PC-3 (cell line): ENCODE data around the gene EEPD1. TPM values are rescaled to one million over a fixed set of nuclear protein-coding genes. Genes with fewer than 3 reads are reported as not detected.

ENCODE experiments used
- ATAC-seq: fragments of 200-7000 bp; cut with Tn5 transposase; 2 replicates; pipeline ENCODE4 v1.9.1; 2020; ENCODE audit warnings: mild to moderate bottlenecking, moderate library complexity
- BruUV-seq: library from RNA; stranded (reverse); fragments of 400-500 nt; replicated peaks from 2 replicates; lab custom pipeline; 2021; lab: Mats Ljungman, UMichigan
- CTCF ChIA-PET: fragments of 300-600 bp; sonication (Branson Sonifier 250); formaldehyde crosslinking; loops from one replicate; lab custom pipeline; 2022; ENCODE audit warnings: antibody characterized with exemption; lab: Charles Lee
- POLR2A ChIA-PET: fragments of 300-600 bp; sonication (Branson Sonifier 250); formaldehyde crosslinking; loops from one replicate; lab custom pipeline; 2022; ENCODE audit warnings: antibody characterized with exemption; ENCODE audit not compliant: unreplicated experiment; lab: Charles Lee
- DNase-seq: peaks from one replicate; pipeline ENCODE4 v3.0.0-alpha.2; 2015
- H2AFZ ChIP-seq: fragments of 300-600 bp; sonication (generic); 2 replicates; pipeline ENCODE4 v1.6.0; 2016; ENCODE audit warnings: antibody characterized with exemption, low read length
- H3F3A ChIP-seq: fragments of 300-600 bp; sonication (generic); one replicate; pipeline ENCODE4 v1.6.0; 2017; ENCODE audit warnings: antibody characterized with exemption, low read length, control low read depth, mild to moderate bottlenecking; ENCODE audit not compliant: unreplicated experiment
- H3K27ac ChIP-seq: fragments of 300-600 bp; sonication (generic); 2 replicates; pipeline ENCODE4 v1.5.1; 2016; ENCODE audit warnings: mild to moderate bottlenecking, low read length
- H3K27me3 ChIP-seq: fragments of 300-600 bp; sonication (generic); 2 replicates; pipeline ENCODE4 v1.6.1; 2016; ENCODE audit warnings: low read length, mixed read lengths
- H3K36me3 ChIP-seq: fragments of 300-600 bp; sonication (generic); 2 replicates; pipeline ENCODE4 v1.6.1; 2016; ENCODE audit warnings: low read depth, mixed run types, low read length, mixed read lengths
- H3K4me1 ChIP-seq: fragments of 300-600 bp; sonication (generic); 2 replicates; pipeline ENCODE4 v1.5.1; 2016; ENCODE audit warnings: low read length; ENCODE audit not compliant: insufficient read depth
- H3K4me2 ChIP-seq: fragments of 300-600 bp; sonication (generic); 2 replicates; pipeline ENCODE4 v1.6.0; 2016; ENCODE audit warnings: low read length
- H3K4me3 ChIP-seq: fragments of 300-600 bp; sonication (generic); 2 replicates; pipeline ENCODE4 v1.5.1; 2016; ENCODE audit warnings: mild to moderate bottlenecking, low read length, mixed read lengths
- H3K79me2 ChIP-seq: fragments of 300-600 bp; sonication (generic); 2 replicates; pipeline ENCODE4 v1.6.1; 2017; ENCODE audit warnings: low read length, mixed read lengths
- H3K9ac ChIP-seq: fragments of 300-600 bp; sonication (generic); 2 replicates; pipeline ENCODE4 v1.6.0; 2016; ENCODE audit warnings: mild to moderate bottlenecking, low read length
- H3K9me2 ChIP-seq: fragments of 300-600 bp; sonication (generic); replicated peaks from 2 replicates; pipeline ENCODE4 v1.6.1; 2016; ENCODE audit warnings: mixed run types, low read length, mixed read lengths
- H3K9me3 ChIP-seq: fragments of 300-600 bp; sonication (generic); 2 replicates; pipeline ENCODE4 v1.6.1; 2016; ENCODE audit warnings: low read length, mixed read lengths
- H4K20me1 ChIP-seq: fragments of 300-600 bp; sonication (generic); 2 replicates; pipeline ENCODE4 v1.6.1; 2016; ENCODE audit warnings: low read length, mixed read lengths
- CTCF ChIP-seq: fragments of 300-600 bp; sonication (generic); conservative IDR thresholded peaks from 2 replicates; pipeline ENCODE4 v1.5.1; 2017; ENCODE audit warnings: antibody characterized with exemption, low read depth, mild to moderate bottlenecking, low read length
- EZH2 ChIP-seq: fragments of 300-600 bp; sonication (generic); IDR thresholded peaks from one replicate; pipeline ENCODE4 v1.6.1; 2017; ENCODE audit warnings: antibody characterized with exemption, mild to moderate bottlenecking, low read length; ENCODE audit not compliant: unreplicated experiment
- EZH2phosphoT487 ChIP-seq: fragments of 300-600 bp; sonication (generic); IDR thresholded peaks from 2 replicates; pipeline ENCODE4 v1.6.1; 2018; ENCODE audit warnings: mild to moderate bottlenecking, antibody characterized with exemption, low read length, borderline replicate concordance
- intact Hi-C: fragments of 100-400 bp; cut with micrococcal nuclease; formaldehyde crosslinking; loops from 2 replicates; pipeline ENCODE4 v1.9.0; 2023
- total RNA-seq: library from RNA; depleted of rRNA; stranded (reverse); fragments of >200 nt; gene quantifications from 2 replicates; pipeline ENCODE4 v1.2.3, GENCODE V29; 2014

EEPD1 gene
- total RNA-seq, 1 experiment from 2014 or later = 28.3 TPM

- CTCF ChIA-PET = no interaction called here
- intact Hi-C loops = no loop called here
- Histone ChIP-seq H3K27ac (no peak overlapping the region), H3K9ac (no peak overlapping the region), H2AFZ (no peak overlapping the region), H3K27me3 (no peaks in the 10 kb centered on the region), H3F3A (no peaks in the 10 kb centered on the region), H3K79me2 (no peaks in the 10 kb centered on the region), H3K9me3 (no peaks in the 10 kb centered on the region), H3K9me2 (no peaks in the 10 kb centered on the region), H3K4me1 (no peaks in the 10 kb centered on the region), H3K4me2 (no peak overlapping the region), H3K4me3 (no peak overlapping the region), H4K20me1 (no peaks in the 10 kb centered on the region), H3K36me3 (no peaks in the 10 kb centered on the region)
- DNase-seq (no peak), ATAC-seq (no peak)
- POLR2A ChIA-PET = no interaction called here
- no TSS peak for BruUV-seq
- TF ChIP-seq CTCF (no peak), EZH2 (no peak), EZH2phosphoT487 (no peak)
These were observed 45.0 kb upstream of the EEPD1 start for GRCh38 chr7:36107926-36108631.

- Histone ChIP-seq H3K36me3 (no peaks in the 10 kb centered on the region), H3K4me1 (no peaks in the 10 kb centered on the region), H4K20me1 (no peaks in the 10 kb centered on the region), H3K4me2 (no peak overlapping the region), H3K27me3 (no peaks in the 10 kb centered on the region), H3K9ac (no peak overlapping the region), H3K9me3 (no peaks in the 10 kb centered on the region), H3K27ac (no peak overlapping the region), H3K79me2 (no peaks in the 10 kb centered on the region), H3K4me3 (no peak overlapping the region), H3K9me2 (no peaks in the 10 kb centered on the region), H2AFZ (no peak overlapping the region), H3F3A (no peaks in the 10 kb centered on the region)
- TF ChIP-seq EZH2 (no peak), CTCF (no peak), EZH2phosphoT487 (no peak)
- no TSS peak for BruUV-seq
- intact Hi-C loops = no loop called here
- DNase-seq = no peak
- POLR2A ChIA-PET = no interaction called here
- CTCF ChIA-PET = no interaction called here
- no peak for ATAC-seq
These were observed 43.9 kb upstream of the EEPD1 start for GRCh38 chr7:36109013-36109627.

GRCh38 chr7:36110584-36110983, 42.5 kb upstream of the EEPD1 start:
- no TSS peak for BruUV-seq
- no peak for TF ChIP-seq EZH2phosphoT487
- no peak for TF ChIP-seq CTCF
- TF ChIP-seq EZH2 = no peak
- Histone ChIP-seq H3K27ac (no peak overlapping the region), H4K20me1 (no peaks in the 10 kb centered on the region), H3K9me2 (no peaks in the 10 kb centered on the region), H3K4me3 (no peak overlapping the region), H3K36me3 (no peaks in the 10 kb centered on the region), H3K9me3 (no peaks in the 10 kb centered on the region), H3K27me3 (no peaks in the 10 kb centered on the region), H3K4me2 (no peak overlapping the region), H3K9ac (no peak overlapping the region), H3F3A (no peaks in the 10 kb centered on the region), H3K4me1 (peaks cover 10% of the 10 kb centered on the region), H2AFZ (no peak overlapping the region), H3K79me2 (no peaks in the 10 kb centered on the region)
- ATAC-seq = no peak
- intact Hi-C loops = no loop called here
- POLR2A ChIA-PET = no interaction called here
- DNase-seq = no peak
- CTCF ChIA-PET = no interaction called here
